DMS 273 treated with DMSO at 0.1 percent for 48 hours (cell line): ENCODE results near the gene TBC1D13.
"Not testable (repeated sequence)": the region's sequence is repeated elsewhere in the genome, so short reads cannot be mapped to it uniquely, and the experiment has no call there.

Experiments
- DNase-seq: peaks from one replicate; lab custom pipeline; 2025; lab: John Stamatoyannopoulos, UW

TBC1D13 gene

GRCh38 chr9:128785427-128785826 lies 1.6 kb upstream of the TBC1D13 start:
- DNase-seq: no peak

GRCh38 chr9:128787659-128788058 lies 606 bp downstream of the TBC1D13 start:
- DNase-seq: no peak

GRCh38 chr9:128788445-128788844 lies 1.4 kb downstream of the TBC1D13 start:
- no peak for DNase-seq

GRCh38 chr9:128790536-128790935 lies 3.5 kb downstream of the TBC1D13 start:
- no peak for DNase-seq

- DNase-seq: no peak
These were observed 5.1 kb downstream of the TBC1D13 start for GRCh38 chr9:128792134-128792533.

- DNase-seq: no peak
These were observed 6.1 kb downstream of the TBC1D13 start for GRCh38 chr9:128792978-128793686.

GRCh38 chr9:128794961-128795360 lies 7.9 kb downstream of the TBC1D13 start:
- not testable (repeated sequence) for DNase-seq

GRCh38 chr9:128798896-128799295 lies 11.8 kb downstream of the TBC1D13 start:
- no peak for DNase-seq

GRCh38 chr9:128800061-128800460 lies 13.0 kb downstream of the TBC1D13 start:
- no peak for DNase-seq

GRCh38 chr9:128802482-128802881 lies 15.4 kb downstream of the TBC1D13 start:
- no peak for DNase-seq

GRCh38 chr9:128805661-128806060 lies 18.6 kb downstream of the TBC1D13 start:
- no peak for DNase-seq

GRCh38 chr9:128807827-128808226 lies 20.8 kb downstream of the TBC1D13 start:
- no peak for DNase-seq

- no peak for DNase-seq
These were observed 21.5 kb downstream of the TBC1D13 start for GRCh38 chr9:128808543-128808942.

GRCh38 chr9:128809036-128809599 lies 22.1 kb downstream of the TBC1D13 start:
- no peak for DNase-seq

GRCh38 chr9:128809831-128810230 lies 22.8 kb downstream of the TBC1D13 start:
- no peak for DNase-seq

GRCh38 chr9:128810873-128811272 lies 23.8 kb downstream of the TBC1D13 start:
- no peak for DNase-seq

GRCh38 chr9:128818099-128818838 lies 31.2 kb downstream of the TBC1D13 start, which contains the start of gene ENDOG:
Gene ENDOG, plus strand, starts transcription at chr9:128818500. Its CDS starts 185 bp downstream, at chr9:128818685.
- peak; percentile 78 for DNase-seq

- DNase-seq: no peak
These were observed 32.0 kb downstream of the TBC1D13 start for GRCh38 chr9:128818839-128819715.

- no peak for DNase-seq
These were observed 32.9 kb downstream of the TBC1D13 start for GRCh38 chr9:128819716-128820664.

- no peak for DNase-seq
These were observed 33.9 kb downstream of the TBC1D13 start for GRCh38 chr9:128820665-128821583.
